GM19099 (cell line): Measurements from ENCODE around the gene SPINK4.

Experiments
- POLR2A ChIP-seq: IDR thresholded peaks from 3 replicates; pipeline ENCODE4 v1.6.1; 2011; ENCODE audit warnings: low read depth; ENCODE audit not compliant: insufficient read length; ENCODE audit errors: extremely low read depth

The SPINK4 gene

GRCh38 chr9:33264003-33264472, 24.1 kb downstream of the SPINK4 start:
- peak; percentile 41 for TF ChIP-seq POLR2A

GRCh38 chr9:33264473-33265177, 24.7 kb downstream of the SPINK4 start, which contains the start of the genes BAG1 and CHMP5:
BAG1 (minus strand) TSS chr9:33264708.
CHMP5 (plus strand) TSS chr9:33265049; CDS start chr9:33265079, 30 bp downstream.
- peak; percentile 77 for TF ChIP-seq POLR2A

- no peak for TF ChIP-seq POLR2A
Observed at GRCh38 chr9:33265211-33265865, 25.4 kb downstream of the SPINK4 start.

GRCh38 chr9:33267151-33267767, 27.3 kb downstream of the SPINK4 start:
- no peak for TF ChIP-seq POLR2A

GRCh38 chr9:33270146-33270545, 30.2 kb downstream of the SPINK4 start:
- TF ChIP-seq POLR2A, result no peak

- no peak for TF ChIP-seq POLR2A
Observed at GRCh38 chr9:33272061-33272460, 32.1 kb downstream of the SPINK4 start.

GRCh38 chr9:33273266-33273971, 33.5 kb downstream of the SPINK4 start:
- TF ChIP-seq POLR2A, result no peak

GRCh38 chr9:33273972-33274328, 34.0 kb downstream of the SPINK4 start:
- TF ChIP-seq POLR2A, result no peak

- no peak for TF ChIP-seq POLR2A
Observed at GRCh38 chr9:33277484-33277883, 37.5 kb downstream of the SPINK4 start.

- no peak for TF ChIP-seq POLR2A
Observed at GRCh38 chr9:33285502-33285901, 45.5 kb downstream of the SPINK4 start.

GRCh38 chr9:33287087-33287490, 47.1 kb downstream of the SPINK4 start:
- no peak for TF ChIP-seq POLR2A

GRCh38 chr9:33288235-33288634, 48.3 kb downstream of the SPINK4 start:
- no peak for TF ChIP-seq POLR2A

- no peak for TF ChIP-seq POLR2A
Observed at GRCh38 chr9:33288828-33289483, 49.0 kb downstream of the SPINK4 start.

GRCh38 chr9:33289496-33289895, 49.5 kb downstream of the SPINK4 start:
- no peak for TF ChIP-seq POLR2A

GRCh38 chr9:33289936-33290246, 49.9 kb downstream of the SPINK4 start:
- TF ChIP-seq POLR2A, result no peak

GRCh38 chr9:33290247-33291030, 50.5 kb downstream of the SPINK4 start, which contains the start of gene NFX1:
NFX1 (plus strand) TSS chr9:33290516; CDS start chr9:33290573, 57 bp downstream.
- TF ChIP-seq POLR2A, result peak; percentile 93
